DMS114 treated with DMSO at 0.1 percent for 48 hours (cell line): Measurements from ENCODE around the gene FFAR4.
"Not testable (repeated sequence)": the region's sequence is repeated elsewhere in the genome, so short reads cannot be mapped to it uniquely, and the experiment has no call there.

Source experiments
- DNase-seq: peaks from one replicate; lab custom pipeline; 2025; ENCODE audit not compliant: unreplicated experiment; lab: John Stamatoyannopoulos, UW

FFAR4 gene

DNA sequence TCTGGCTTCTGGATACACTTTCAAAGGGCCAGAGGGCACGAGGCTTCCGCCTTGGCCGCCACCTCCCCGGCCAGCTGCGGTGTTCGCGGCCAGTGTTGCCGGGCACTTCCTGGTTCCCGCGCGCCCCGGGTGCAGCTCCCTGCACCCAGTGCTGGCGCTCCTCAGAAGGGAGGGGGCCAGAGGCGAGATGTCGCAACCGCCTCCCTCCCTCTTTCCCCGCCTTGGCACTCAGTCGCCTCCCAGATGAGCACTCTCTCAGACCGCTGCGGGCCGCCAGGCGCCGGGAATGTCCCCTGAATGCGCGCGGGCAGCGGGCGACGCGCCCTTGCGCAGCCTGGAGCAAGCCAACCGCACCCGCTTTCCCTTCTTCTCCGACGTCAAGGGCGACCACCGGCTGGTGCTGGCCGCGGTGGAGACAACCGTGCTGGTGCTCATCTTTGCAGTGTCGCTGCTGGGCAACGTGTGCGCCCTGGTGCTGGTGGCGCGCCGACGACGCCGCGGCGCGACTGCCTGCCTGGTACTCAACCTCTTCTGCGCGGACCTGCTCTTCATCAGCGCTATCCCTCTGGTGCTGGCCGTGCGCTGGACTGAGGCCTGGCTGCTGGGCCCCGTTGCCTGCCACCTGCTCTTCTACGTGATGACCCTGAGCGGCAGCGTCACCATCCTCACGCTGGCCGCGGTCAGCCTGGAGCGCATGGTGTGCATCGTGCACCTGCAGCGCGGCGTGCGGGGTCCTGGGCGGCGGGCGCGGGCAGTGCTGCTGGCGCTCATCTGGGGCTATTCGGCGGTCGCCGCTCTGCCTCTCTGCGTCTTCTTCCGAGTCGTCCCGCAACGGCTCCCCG lies at the start of gene FFAR4:
Gene FFAR4 (plus strand): TSS at position 231 of the 842 bp plus-strand sequence. CDS start 56 bp downstream, at position 287.
- DNase-seq: no peak

GRCh38 chr10:93518531-93518930 lies 47.9 kb upstream of the FFAR4 start:
- DNase-seq: no peak

GRCh38 chr10:93535293-93535692 lies 31.2 kb upstream of the FFAR4 start:
- no peak for DNase-seq

DNA sequence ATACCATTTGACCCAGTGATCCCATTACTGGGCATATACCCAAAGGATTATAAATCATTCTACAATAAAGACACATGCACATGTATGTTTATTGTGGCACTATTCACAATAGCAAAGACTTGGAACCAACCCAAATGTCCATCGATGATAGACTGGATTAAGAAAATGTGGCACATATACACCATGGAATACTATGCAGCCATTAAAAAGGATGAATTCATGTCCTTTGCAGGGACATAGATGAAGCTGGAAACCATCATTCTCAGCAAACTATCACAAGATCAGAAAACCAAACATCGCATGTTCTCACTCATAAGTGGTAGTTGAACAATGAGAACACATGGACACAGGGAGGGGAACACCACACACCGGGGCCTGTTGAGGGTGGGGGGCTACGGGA lies 25.6 kb upstream of the FFAR4 start:
- DNase-seq: not testable (repeated sequence)

DNA sequence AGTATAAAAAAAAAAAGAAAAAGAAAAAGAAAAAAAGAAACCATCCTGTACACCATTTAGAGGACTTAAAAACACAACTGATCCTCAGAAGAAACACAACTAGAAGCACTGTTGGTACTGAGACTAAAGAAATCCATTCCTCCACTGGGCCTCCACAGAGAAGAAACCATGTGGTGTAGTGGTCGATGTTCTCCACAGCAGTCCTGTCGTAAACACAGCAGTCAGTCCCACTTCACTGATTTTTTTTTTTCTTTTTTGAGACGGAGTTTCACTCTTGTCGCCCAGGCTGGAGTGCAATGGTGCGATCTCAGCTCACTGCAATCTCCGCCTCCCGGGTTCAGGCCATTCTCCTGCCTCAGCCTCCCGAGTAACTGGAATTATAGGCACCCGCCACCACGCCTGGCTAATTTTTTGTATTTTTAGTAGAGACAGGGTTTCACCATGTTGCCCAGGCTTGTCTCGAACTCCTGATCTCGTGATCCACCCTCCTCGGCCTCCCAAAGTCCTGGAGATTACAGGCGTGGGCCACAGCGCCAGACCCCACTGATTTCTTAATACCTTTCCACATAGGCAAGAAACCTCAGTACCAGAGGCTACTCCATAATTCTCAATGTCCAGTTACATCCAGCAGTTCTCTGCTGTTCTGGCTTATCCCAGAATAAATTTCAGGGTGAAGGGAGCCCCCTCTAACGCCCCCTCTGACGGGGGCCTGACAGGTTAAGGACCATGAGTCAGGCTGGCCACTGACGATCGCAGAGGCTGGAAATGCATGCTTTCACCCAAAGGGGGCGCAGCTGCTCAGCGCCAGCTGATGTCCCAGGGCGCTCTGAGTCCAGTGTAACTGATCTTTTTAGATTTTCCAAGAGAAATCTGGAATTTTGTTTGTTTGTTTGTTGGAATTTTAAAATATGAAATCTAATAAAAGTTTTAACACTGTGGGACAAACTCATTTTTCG lies 24.8 kb upstream of the FFAR4 start:
- DNase-seq: no peak

DNA sequence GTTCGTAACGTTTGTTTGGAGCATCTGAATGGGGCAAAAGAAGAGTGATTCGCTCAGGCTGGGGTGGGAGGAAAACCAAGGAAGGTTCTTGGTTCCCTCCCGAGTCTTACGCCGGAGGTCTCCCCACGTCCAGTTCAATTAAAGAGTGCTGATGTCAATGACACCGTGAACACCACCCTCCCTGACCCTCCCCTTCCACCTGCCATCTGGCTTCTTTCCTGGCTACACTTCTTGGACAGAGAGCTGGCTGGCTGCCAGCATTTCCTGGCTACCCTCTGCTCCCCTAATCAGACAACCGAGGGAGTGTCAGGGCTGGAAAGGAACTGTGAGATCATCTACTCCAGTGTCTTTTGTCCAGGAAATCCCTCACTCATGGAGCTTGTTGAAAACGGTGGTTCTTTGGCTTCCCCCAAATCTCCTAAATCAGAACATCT lies 24.1 kb upstream of the FFAR4 start:
- no peak for DNase-seq

DNA sequence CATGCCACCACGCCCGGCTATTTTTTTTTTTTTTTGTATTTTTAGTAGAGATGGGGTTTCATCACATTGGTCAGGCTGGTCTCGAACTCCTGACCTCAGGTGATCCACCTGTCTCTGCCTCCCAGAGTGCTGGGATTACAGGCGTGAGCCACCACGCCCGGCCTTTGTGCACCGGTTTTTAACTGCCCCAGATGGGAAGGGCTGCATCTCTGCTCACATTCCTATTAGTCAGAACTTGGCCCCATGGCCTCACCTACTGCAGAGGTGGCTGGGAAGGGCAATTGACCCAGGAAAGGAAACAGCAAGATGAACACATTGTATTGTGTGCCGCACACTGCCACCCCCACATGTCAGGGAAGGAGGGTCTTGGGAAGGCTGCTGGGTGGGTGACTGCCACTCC lies 19.5 kb upstream of the FFAR4 start:
- DNase-seq: not testable (repeated sequence)

DNA sequence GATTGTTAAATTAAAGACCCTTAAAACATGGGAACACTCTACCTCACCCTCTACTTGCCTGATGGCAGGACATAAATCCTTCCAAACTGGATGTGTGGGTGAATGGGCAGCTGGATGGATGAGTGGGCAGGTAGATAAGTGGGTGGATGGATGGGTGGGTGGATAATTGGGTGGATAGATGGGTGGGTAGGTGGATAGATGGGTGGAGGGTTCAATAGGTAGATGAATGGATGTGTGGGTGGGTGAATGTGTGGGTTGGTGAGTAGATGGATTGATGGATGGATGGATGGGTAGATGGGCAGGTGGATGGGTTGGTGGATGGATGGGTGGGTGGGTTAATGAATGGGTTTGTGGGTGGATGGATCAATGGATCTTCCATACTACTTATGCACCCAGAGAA lies 18.9 kb upstream of the FFAR4 start:
- no peak for DNase-seq

DNA sequence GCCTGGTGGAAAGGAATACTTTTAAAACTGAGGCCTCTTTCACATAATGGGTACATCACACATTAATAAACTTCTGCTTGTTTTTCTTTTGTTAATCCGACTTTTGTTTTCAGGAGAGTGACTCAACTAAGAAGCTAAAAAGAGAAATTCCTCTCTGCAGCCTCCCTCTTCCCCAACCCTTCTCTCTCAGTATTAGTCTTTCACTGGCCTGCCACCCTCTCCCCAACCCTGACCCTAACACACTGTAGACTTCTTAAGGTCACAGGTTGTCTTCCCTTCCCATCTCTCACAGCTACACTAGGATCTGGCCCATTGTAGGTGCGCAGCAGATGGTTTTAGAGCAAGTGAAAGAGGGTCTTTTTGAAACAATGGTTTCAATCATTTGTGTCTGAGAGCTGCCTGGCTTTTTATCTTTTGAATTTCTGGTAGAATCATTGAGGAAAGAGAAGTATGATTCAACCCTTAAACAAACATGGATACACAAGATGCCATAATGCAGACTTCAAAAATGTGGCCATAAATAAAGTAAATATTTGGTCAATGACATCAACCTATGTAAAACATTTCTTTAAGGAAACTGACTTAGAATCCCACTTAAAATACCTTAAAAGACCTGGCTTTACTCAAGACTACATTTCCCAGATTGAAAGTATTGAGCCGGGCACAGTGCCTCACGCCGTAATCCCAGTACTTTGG lies 17.9 kb upstream of the FFAR4 start:
- no peak for DNase-seq

GRCh38 chr10:93550606-93551005 lies 15.9 kb upstream of the FFAR4 start:
- no peak for DNase-seq

DNA sequence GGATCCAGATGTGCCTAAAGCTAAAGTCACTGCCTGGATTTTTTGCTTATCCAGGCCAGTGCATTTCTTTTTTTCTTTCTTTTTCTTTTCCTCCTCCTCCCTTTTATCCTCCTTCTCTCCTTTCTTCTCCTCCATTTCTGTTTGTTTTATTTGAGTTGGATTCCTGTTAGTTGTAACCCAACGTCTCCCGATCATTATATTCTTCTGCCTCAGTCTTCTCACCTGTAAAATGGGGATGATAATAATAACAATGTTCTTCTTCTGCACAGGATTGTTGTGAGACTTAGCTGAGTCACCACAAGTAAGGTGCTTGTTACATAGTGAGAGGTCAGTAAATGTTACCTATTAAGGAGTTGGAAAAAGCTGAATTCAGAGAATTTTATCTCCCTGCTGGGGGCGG lies 13.7 kb upstream of the FFAR4 start:
- DNase-seq: no peak

DNA sequence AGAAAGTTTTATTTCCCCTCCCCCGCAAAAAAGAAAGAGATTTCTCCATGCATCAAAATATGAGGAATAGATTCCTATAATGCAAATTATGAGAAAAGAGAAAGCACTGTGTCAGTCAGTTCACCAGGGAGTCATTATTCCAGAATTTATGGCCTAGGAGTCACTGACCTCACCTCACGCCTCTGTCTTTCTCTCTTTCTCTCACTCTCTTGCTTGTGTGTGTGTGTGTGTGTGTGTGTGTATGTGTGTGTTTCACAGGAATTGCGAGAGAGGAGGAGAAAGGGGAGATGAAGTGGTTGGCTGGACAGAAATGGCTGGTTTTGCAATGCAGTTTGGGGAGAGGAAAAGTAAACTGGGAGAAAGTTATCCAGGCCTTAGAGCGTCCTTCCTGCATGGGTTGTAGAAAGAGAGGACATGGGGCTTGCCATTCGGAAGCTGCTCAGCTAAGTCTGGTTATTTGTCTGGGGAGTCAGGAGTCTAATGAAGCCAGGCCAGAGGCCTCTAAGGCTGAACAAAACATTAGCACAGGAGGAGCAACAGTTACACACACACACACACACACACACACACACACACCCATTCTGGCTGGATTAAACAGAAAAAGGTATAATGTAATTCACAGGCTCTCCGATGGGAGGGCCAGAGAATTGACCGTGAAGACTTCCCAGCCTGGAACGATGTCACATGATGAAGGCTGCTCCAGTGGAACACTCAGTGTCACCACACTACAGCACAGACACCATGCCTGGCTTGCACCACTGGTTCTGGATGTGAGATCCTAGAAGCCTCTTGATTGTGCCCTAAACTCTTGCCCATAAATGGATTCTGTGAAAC lies 12.8 kb upstream of the FFAR4 start:
- DNase-seq: no peak

DNA sequence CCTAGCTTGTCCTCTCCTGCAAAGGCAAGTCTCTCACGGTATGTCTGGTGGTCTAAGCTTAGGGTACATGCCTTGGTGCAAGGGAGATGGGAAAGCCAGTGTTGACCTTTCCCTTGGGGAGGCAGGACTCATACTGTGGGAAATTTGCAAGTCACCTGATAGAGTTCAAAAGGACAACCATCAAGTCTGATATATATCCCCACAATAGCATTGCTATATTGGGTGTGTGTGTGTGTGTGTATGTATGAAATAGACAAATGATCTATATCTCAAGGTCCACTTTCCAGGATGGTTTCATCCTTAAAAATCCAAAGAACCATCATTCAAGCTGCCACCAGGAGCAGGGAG lies 12.2 kb upstream of the FFAR4 start:
- no peak for DNase-seq

DNA sequence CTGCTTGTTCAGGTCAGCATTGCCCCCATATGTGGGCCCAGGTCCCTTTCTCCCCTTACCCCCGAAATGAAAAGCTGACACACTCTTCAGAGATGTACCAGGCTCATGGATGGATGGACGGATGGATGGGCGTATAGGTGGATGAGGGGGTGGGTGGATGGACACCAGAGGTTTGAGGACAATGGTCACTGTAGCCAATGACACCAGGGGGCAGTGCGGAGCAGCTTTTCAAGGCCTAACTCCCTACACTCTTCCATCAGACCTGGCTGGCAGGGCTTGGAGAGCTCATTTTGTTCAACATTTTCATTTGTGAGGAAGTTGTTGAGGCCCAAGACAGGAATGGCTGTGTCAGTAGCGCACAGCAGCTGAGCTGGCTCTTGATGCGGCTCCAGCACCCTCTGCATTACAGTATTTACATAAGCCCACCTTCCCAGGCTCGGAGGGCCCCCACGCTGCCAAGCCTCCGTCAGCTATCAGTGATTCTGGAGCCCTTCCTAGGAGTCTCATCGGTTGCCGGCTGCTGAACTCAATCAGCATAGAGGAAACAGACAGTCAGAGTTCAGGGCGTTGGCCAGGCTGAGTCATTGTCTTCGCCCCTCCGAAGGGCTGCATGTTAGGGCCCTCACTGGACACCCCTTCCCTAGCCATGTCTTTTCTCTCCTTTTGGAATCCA lies 11.6 kb upstream of the FFAR4 start:
- DNase-seq: peak; percentile 50

DNA sequence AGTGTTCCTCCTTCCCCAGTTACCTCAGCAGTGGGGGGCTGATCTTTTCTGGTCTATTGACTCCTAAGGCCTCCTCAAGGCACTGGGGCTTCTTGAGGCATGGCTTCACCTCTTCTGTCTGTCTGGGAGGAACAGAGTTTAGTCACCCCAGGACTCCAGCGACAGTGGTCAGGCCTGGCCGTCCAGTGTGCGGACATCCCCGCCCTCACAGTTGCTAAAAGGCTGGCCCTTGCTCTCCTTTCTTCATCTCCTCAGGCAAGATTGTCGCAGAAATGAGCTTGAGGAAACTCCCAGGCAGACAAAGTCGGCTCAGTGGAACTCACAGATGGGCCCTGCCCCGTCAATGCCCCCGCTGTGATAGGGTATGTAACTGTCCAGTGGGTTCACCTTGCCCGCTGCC lies 7.0 kb upstream of the FFAR4 start:
- no peak for DNase-seq

GRCh38 chr10:93560541-93560940 lies 5.9 kb upstream of the FFAR4 start:
- DNase-seq: no peak

GRCh38 chr10:93565446-93565845 lies 1.0 kb upstream of the FFAR4 start:
- DNase-seq: no peak

- DNase-seq: no peak
Measured at GRCh38 chr10:93567277-93568104, 1.0 kb downstream of the FFAR4 start.

DNA sequence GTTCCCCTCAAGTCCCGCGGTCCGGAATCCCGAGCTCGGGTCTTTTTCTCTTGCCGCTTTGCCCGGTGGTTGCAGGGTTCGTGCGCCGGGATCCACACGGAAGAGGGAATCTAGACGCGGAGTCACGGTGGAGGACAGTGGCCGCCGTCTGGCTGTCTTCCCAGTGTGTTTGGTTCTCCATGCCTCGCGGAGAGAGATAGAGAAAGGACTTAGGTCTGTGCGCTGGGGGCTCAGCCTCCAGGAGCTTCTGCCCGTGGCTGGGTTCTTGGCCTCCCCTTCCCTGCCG lies 1.6 kb downstream of the FFAR4 start:
- no peak for DNase-seq
